A673 (cell line): ENCODE data around the gene TYSND1. TPM values are rescaled to one million over a fixed set of nuclear protein-coding genes. Genes with fewer than 3 reads are reported as not detected.

Experiments used
- BruUV-seq: library from RNA; stranded (reverse); fragments of 400-500 nt; replicated peaks from 2 replicates; lab custom pipeline; 2021; lab: Mats Ljungman, UMichigan
- CTCF ChIA-PET: fragments of 300-600 bp; sonication (Branson Sonifier 250); formaldehyde crosslinking; loops from one replicate; lab custom pipeline; 2022; ENCODE audit warnings: antibody characterized with exemption; lab: Charles Lee
- POLR2A ChIA-PET: fragments of 300-600 bp; sonication (Branson Sonifier 250); formaldehyde crosslinking; loops from one replicate; lab custom pipeline; 2022; ENCODE audit warnings: antibody characterized with exemption; ENCODE audit not compliant: low non-redundant PET; lab: Charles Lee
- DNase-seq: peaks from one replicate; pipeline ENCODE4 v3.0.0-alpha.2; 2015; ENCODE audit warnings: low spot score
- H3K27ac ChIP-seq: fragments of 200-600 bp; sonication (generic); 2 replicates; pipeline ENCODE4 v1.5.1; 2016; ENCODE audit warnings: mixed run types, low read depth, mild to moderate bottlenecking, mixed read lengths, antibody characterized with exemption, low read length; ENCODE audit not compliant: poor library complexity, severe bottlenecking
- H3K27me3 ChIP-seq: fragments of 200-600 bp; sonication (generic); replicated peaks from 2 replicates; pipeline ENCODE4 v1.6.1; 2017; ENCODE audit warnings: mixed run types, low read depth, mild to moderate bottlenecking, mixed read lengths, antibody characterized with exemption, low read length; ENCODE audit not compliant: insufficient read depth, poor library complexity
- H3K36me3 ChIP-seq: fragments of 200-600 bp; sonication (generic); 2 replicates; pipeline ENCODE4 v1.6.1; 2016; ENCODE audit warnings: mixed run types, mild to moderate bottlenecking, mixed read lengths, antibody characterized with exemption, low read length; ENCODE audit not compliant: insufficient read depth, poor library complexity, severe bottlenecking
- H3K4me1 ChIP-seq: fragments of 200-600 bp; sonication (generic); 2 replicates; pipeline ENCODE4 v1.6.1; 2017; ENCODE audit warnings: mixed run types, mild to moderate bottlenecking, mixed read lengths, antibody characterized with exemption, low read length; ENCODE audit not compliant: insufficient read depth, poor library complexity, severe bottlenecking
- H3K4me3 ChIP-seq: fragments of 200-600 bp; sonication (generic); 2 replicates; pipeline ENCODE4 v1.5.1; 2016; ENCODE audit warnings: low read depth, mixed run types, mild to moderate bottlenecking, mixed read lengths, low read length; ENCODE audit not compliant: poor library complexity, severe bottlenecking
- H3K9me3 ChIP-seq: fragments of 200-600 bp; sonication (generic); 2 replicates; pipeline ENCODE4 v1.6.1; 2016; ENCODE audit warnings: mixed run types, low read depth, mild to moderate bottlenecking, mixed read lengths, antibody characterized with exemption, low read length; ENCODE audit not compliant: poor library complexity, severe bottlenecking
- EZH2 ChIP-seq: fragments of 200-600 bp; sonication (generic); IDR thresholded peaks from 2 replicates; pipeline ENCODE4 v1.6.1; 2017; ENCODE audit warnings: borderline replicate concordance, low read depth, mild to moderate bottlenecking, mixed read lengths, antibody characterized with exemption, low read length; ENCODE audit not compliant: poor library complexity, severe bottlenecking
- intact Hi-C: fragments of 100-400 bp; cut with micrococcal nuclease; formaldehyde crosslinking; loops from one replicate; pipeline ENCODE4 v1.10.0; 2022; ENCODE audit not compliant: unreplicated experiment
- total RNA-seq: library from RNA; stranded (reverse); gene quantifications from 2 replicates; pipeline ENCODE4 v1.2.3, GENCODE V29; 2021
- TF ChIP-seq, protein P1 (sequence below): fragments of 300-800, 200-600 bp; sonication (generic); conservative IDR thresholded peaks from 2 replicates; pipeline ENCODE4 v1.5.1; 2017; ENCODE audit warnings: low read depth, mild to moderate bottlenecking, antibody characterized with exemption, low read length, moderate library complexity, mixed read lengths

The TYSND1 gene
- total RNA-seq, 1 experiment from 2014 or later = 36.5 TPM

DNA sequence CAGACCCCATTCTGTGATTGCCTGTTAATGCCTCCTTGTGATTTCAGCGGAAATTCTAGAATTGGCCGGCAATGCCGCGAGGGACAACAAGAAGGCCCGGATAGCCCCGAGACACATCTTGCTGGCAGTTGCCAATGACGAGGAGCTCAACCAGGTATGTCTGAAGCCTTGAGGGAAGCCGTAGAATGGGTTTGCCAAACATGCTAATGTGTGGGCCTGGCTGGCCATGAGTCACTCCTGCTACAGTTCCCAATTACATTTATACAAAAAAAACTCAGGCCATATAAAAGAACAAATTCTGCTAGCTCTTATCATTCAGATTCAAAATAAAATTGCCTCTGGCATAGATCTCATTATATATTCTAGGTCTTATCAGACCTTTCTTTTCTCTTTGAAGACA, 56.5 kb downstream of the TYSND1 start:
- CTCF ChIA-PET = no interaction called here
- no TSS peak for BruUV-seq
- intact Hi-C loops = no loop called here
- TF ChIP-seq EZH2 = no peak
- TF ChIP-seq, protein P1, sequence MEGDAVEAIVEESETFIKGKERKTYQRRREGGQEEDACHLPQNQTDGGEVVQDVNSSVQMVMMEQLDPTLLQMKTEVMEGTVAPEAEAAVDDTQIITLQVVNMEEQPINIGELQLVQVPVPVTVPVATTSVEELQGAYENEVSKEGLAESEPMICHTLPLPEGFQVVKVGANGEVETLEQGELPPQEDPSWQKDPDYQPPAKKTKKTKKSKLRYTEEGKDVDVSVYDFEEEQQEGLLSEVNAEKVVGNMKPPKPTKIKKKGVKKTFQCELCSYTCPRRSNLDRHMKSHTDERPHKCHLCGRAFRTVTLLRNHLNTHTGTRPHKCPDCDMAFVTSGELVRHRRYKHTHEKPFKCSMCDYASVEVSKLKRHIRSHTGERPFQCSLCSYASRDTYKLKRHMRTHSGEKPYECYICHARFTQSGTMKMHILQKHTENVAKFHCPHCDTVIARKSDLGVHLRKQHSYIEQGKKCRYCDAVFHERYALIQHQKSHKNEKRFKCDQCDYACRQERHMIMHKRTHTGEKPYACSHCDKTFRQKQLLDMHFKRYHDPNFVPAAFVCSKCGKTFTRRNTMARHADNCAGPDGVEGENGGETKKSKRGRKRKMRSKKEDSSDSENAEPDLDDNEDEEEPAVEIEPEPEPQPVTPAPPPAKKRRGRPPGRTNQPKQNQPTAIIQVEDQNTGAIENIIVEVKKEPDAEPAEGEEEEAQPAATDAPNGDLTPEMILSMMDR = no peak
- POLR2A ChIA-PET = no interaction called here
- peaks cover 5% of the 10 kb centered on the region for H3K4me1 ChIP-seq
- no peaks in the 10 kb centered on the region for H3K9me3 ChIP-seq
- H3K4me3 ChIP-seq = no peak overlapping the region
- H3K27ac ChIP-seq = peak overlapping the region; percentile 25
- H3K27me3 ChIP-seq = no peaks in the 10 kb centered on the region
- peaks cover 89% of the 10 kb centered on the region for H3K36me3 ChIP-seq
- no peak for DNase-seq

DNA sequence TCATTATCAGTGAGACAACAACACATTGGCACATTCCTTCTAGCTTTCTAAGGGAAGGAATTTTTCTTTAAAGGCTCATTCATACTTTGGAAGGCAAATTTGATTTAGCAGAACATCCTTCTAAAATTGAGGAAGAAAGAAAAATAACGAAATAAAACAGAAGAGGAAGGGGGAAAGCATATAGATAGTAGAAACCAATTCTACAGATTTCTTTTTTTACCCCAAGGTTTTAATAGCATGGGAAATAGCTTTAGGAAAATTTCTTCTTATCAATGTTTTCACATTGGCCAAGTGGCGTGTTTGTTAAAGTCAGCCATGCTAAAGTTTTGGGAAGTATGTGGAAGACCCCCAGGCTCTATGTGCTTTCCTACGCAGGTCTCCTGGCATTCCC, 58.2 kb downstream of the TYSND1 start:
- BruUV-seq = no TSS peak
- peak overlapping the region; percentile 4 for H3K27ac ChIP-seq
- no peak overlapping the region for H3K4me3 ChIP-seq
- TF ChIP-seq EZH2 = no peak
- TF ChIP-seq, protein P1 = no peak
- intact Hi-C loops = no loop called here
- H3K36me3 ChIP-seq = peaks cover 77% of the 10 kb centered on the region
- DNase-seq = no peak
- no peaks in the 10 kb centered on the region for H3K9me3 ChIP-seq
- CTCF ChIA-PET = no interaction called here
- no peaks in the 10 kb centered on the region for H3K27me3 ChIP-seq
- H3K4me1 ChIP-seq = peaks cover 5% of the 10 kb centered on the region
- POLR2A ChIA-PET = no interaction called here

Other genes with a start within 250 kb of the TYSND1 start
- gene MACROH2A2, start 93.9 kb downstream of the TYSND1 start, total RNA-seq = 301 and 326 TPM in 2 replicates
- 4.3 and 5.7 TPM in 2 replicates for gene AIFM2, start 13.9 kb downstream of the TYSND1 start, total RNA-seq
- gene SAR1A, start 23.8 kb upstream of the TYSND1 start, total RNA-seq = 200 and 215 TPM in 2 replicates
- gene PPA1, start 86.7 kb upstream of the TYSND1 start, total RNA-seq = 322 and 351 TPM in 2 replicates
- 0.02 TPM in 1 of 2 replicates, not detected in the other for gene NPFFR1, start 137.3 kb upstream of the TYSND1 start, total RNA-seq
- gene LRRC20, start 235.9 kb upstream of the TYSND1 start, total RNA-seq = 18.3 and 27.3 TPM in 2 replicates